Suprapubic skin (tissue), 3 donors: ENCODE results near the gene CHKB.

ENCODE experiments used
- EP300 ChIP-seq: sonication (generic); formaldehyde crosslinking; IDR thresholded peaks from one replicate; pipeline ENCODE4 v1.6.1; 2017; ENCODE audit warnings: antibody characterized with exemption
- POLR2A ChIP-seq, 2 donors: fragments of 450-650 bp; IDR thresholded peaks; one replicate each; pipeline ENCODE4 v1.6.1; 2017; ENCODE audit warnings: antibody characterized with exemption in 2 of 2, mild to moderate bottlenecking in 2 of 2, moderate library complexity in 2 of 2
- TF ChIP-seq, protein P1 (sequence below), 2 donors: fragments of 200-600 bp in 1 of 2; fragments of 450-650 bp in 1 of 2; sonication (generic) in 1 of 2; IDR thresholded peaks; one replicate each; pipeline ENCODE4 v1.5.1; 2016 to 2019; ENCODE audit warnings: antibody characterized with exemption in 2 of 2, mild to moderate bottlenecking in 1 of 2, moderate library complexity in 1 of 2

DNA sequence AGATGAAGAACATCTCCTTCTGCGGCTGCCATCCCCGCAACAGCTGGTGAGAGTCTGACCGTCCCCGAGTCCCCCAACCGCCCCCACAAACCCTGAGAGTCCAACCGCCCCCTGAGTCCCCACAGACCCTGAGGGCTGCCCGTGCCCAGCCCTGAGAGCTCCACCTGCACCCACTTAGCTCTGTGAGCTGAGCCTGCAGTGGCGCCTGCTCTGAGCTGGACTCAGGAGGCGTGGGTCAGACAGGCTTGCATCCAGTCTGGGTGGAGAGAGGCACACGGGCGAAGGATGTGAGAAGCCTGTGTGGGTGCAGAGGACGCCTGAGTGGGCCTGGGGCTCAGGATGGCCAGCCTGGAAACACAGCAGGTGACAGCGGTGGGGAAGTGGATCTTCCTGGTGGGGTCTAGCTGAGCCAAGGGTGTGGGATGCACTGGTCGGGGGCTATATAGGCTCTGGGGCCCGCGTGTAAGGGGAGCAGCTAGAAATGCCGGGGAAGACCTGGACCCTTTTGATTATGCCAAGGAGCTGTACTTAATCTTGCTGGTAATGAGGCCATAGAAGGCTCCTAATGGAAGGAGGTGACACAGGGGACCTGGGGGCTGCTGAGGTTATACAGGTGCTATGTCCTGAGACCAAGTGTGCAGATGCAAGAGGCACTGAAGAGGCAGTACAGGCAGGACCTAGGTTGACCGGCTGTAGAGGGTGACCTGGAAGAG is 24.5 kb upstream of the CHKB start:
- TF ChIP-seq POLR2A (IDR thresholded peaks at IDR 0.05) (no peak), EP300 (no peak)
- TF ChIP-seq, protein P1, sequence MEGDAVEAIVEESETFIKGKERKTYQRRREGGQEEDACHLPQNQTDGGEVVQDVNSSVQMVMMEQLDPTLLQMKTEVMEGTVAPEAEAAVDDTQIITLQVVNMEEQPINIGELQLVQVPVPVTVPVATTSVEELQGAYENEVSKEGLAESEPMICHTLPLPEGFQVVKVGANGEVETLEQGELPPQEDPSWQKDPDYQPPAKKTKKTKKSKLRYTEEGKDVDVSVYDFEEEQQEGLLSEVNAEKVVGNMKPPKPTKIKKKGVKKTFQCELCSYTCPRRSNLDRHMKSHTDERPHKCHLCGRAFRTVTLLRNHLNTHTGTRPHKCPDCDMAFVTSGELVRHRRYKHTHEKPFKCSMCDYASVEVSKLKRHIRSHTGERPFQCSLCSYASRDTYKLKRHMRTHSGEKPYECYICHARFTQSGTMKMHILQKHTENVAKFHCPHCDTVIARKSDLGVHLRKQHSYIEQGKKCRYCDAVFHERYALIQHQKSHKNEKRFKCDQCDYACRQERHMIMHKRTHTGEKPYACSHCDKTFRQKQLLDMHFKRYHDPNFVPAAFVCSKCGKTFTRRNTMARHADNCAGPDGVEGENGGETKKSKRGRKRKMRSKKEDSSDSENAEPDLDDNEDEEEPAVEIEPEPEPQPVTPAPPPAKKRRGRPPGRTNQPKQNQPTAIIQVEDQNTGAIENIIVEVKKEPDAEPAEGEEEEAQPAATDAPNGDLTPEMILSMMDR (IDR thresholded peaks at IDR 0.05) = no peak
